ENCODE results near the gene TUT1.
"Not testable (repeated sequence)": the region's sequence is repeated elsewhere in the genome, so short reads cannot be mapped to it uniquely, and the experiment has no call there.

Gene TUT1

DNA sequence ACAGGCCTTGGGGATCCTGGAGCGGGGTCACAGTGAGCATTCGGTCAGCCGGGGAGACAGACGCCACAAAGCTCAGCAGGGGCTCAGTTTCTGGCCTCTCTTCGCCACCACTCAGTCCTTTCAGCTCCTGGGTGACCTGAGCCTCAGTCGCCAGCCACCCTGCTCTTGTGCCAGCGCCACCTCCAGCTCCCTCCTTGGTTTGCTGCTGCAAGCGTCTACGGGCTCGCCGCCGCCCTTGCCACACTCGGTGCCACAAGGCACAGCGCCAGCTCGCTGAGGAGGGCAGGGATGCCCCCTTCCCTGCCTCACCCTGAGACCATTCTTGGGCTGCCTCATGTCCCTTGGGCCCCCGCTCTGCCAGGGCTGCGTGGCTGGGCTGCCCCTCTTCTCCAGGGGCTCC, 16.2 kb downstream of the TUT1 start:
- DNase-seq: no peak

DNA sequence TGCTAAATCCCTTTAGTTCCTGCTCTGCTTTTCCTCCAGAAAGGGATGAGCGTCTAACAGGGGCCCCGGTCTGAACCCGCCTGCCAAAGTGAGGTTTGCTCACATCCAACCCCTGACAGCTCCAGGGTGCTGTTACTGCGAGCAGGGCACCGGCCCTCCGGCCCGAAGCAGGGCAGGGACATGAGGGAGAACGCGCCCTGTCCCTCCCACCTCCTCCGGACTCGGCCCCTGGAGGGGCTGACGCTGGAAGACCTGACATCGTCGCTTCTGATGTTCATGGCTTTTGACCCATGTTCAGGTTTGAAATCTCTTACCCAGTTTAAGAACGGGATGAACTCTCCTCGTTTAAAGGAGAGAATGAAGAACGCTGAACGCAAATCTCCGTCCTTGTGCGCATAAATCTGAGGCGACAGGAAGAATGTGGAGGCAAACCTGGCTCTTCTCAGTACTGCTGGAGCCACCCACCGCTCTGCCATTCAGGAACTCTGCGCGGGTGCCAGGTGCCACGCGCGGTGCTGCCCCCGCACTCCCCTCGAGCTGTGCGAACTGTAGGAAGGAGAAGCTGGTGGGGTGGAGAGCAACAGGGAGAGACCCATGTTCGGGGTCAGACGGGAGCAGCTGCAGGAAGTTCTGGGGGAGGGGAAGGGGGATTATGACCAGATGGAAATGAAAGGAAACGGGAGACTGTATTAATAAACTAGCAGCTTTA, 16.8 kb downstream of the TUT1 start:
- DNase-seq: no peak

DNA sequence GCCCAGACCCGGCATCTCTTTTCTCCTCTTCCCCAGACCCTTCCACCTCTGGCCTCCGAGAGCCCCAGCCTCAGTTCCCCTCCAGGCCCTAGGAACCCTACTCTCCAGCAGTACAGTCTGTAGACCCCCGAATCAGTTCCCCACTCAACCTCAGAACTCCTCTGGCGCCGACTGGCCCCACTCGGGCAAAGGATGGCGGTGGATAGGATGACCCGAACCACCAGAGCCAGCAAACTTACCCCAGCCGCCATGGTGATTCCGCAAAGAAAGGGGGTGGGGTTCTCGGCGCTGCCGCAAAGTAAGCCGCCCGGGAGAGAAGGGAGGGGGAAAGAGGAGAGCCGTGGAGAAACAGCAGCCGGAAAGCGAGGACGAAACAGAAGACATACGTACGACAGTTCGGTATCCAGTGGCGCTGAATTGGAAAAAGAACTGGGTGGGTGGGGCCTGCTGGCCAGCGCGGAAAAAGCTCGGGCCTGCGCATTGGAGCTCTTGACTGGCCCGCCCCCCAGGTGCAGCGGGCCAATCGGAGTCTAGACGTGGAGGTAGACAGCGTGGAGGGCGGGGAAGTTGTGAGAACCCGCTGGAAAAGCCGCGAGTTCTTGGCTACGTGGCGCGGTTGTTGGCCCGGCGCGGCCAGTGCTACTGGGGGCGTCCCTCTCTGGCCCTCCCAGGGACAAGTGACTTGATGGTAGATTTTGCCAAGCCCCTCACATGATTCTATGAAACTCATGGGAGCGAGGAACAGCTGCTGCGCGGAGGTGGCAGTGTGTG, 17.5 kb downstream of the TUT1 start, which contains the start of gene EEF1G:
TSS of gene EEF1G (minus strand) at position 300 of the 771 bp plus-strand sequence. CDS start at position 251, 49 bp downstream.
- peak; percentile 98 for DNase-seq

DNA sequence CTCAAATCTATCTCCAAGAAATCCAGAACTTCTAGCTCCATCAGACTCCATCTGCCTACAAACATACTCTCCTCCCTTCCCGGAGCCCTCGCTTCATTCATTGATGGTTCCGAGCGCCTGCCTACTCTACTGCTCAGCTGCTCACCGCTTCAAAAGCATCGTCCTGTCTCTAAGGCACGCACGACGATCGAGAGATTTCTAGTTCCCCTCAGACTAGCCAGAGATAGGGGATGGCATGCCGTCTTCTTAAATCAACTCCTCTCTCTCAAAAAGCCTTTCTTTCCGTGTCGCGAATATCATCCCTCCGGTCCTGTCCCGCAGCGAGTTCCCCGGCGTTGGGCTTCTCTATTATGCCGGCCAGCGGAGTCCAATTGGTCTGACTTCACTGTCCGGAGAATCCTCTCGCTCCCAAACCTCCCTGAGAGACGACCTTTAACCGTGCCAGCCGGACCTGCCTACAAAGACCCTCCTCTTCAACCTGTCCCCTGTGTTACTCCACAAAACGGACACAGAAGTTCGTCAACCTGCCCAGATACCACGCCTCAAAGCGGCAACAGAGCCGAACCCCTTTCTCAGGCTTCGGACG, 18.2 kb downstream of the TUT1 start:
- peak; percentile 23 for DNase-seq

DNA sequence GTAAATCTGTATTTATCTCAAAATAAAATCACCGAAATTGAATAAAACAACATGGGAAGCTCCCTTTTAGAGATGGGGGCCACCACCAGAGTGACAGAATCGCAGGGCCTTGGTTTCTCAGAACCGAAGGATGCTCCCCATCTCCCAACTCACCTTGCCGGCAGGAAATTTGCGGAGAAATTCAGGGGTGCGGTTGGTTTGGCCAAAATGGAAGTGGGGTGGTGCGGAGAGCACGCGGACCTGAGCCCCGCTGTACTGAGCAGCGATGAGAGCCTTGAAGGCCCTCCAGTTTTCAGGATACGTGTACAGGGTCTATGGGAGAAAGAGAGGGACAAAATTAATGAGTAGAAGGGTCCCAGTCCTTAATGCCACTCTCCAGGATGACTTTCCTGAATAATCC, 18.9 kb downstream of the TUT1 start:
- DNase-seq: no peak

DNA sequence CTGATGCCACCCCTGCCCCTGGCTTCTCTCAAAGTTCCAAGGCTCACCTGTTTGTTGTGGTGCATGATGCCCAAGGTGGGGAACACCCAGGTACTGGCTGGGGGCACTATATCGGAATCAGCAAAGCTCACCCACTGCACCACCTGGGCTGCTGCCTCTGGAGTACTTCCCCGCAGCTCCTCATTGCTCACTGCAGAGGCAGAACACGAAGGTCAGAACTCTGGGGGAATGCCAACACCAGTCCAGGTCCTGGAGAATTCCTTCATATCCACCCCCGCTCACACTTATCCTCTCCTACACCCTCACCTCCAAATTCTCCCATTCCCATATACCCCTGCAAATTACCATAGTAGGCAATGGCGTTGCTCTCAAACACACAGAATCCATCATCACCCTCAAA, 19.8 kb downstream of the TUT1 start:
- not testable (repeated sequence) for DNase-seq

DNA sequence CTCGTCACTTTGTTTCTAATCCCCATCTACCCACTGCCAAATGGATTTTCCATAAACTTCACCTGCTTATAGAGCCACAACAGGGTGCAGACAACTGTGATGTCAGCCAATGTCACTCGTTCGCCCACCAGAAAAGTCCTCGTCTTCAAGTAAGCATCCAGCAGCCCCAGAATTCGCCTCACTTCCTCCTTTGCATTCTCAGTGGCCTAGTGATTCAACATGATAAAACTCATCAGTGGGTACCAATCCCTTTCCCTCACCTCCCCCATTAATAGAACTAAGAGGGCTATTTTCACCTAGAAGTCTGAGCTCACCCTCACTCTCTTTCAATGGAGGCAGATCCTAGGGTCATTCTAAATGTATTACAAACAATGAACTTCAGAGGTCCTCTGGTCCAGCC, 20.4 kb downstream of the TUT1 start:
- not testable (repeated sequence) for DNase-seq

DNA sequence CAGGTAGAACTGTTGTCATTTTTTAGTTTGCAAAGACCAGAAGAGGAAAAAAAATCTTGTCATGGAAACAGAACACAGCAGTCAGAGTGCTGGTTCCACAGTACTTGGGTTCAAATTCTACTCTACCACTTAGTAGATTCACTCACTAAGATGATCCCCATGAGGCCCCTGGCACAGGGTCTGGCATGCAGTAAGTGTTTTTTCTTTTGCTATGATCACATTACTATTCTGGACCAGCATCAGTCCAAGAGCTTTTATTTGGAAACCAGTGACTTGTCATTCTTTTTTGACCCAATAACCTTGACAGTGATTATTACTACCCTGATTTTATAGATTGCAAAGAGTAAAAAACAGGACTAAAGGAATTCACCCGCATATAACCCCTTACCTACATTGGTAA, 21.7 kb downstream of the TUT1 start:
- DNase-seq: no peak

DNA sequence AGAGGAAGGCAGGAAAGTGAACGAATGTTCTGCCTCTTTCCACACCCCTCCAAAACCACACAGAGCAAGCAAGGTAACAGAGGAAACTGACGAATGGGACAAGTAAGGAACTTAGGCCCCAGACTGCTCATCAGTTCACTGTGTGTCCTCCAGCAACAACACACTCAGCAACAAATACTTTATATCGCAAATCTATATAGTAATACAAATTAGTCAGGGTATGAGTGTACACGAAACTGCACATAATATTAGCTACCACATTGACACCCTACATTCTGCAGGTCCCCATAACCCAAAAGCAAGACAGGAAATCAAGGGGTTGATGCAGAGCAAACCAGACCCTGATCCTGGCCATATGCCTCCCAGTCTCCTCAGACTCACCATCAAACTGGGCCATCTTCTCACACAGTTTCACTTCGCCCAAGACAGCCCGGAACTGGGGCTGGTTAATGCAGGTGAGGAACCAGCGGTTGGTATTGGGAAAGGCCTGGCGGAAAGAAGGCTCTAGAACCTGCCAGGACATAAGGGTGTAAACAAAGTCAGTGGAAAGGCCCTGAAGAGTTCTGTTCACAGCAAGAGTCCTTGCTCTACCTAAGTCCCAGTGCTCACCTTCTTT, 24.2 kb downstream of the TUT1 start:
- DNase-seq: no peak

DNA sequence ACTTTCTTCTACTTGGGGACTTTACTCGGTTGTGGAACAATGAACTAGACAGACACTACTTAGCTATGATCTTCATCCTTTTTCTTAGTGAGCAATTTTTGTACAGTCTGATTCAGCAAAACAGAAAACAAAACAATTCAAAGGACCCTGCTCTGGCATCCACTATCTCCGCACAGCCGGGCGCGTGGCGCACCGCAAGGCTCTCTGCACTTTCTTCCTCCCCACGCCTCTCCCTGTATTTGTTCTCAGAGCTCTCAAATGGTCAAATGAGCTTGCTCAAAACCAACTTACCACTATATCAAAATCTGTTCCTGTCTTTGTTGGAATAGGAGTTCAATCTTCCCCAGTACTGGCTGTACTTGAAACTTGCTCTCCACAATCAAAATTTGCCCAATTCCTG, 25.1 kb downstream of the TUT1 start:
- DNase-seq: no peak

DNA sequence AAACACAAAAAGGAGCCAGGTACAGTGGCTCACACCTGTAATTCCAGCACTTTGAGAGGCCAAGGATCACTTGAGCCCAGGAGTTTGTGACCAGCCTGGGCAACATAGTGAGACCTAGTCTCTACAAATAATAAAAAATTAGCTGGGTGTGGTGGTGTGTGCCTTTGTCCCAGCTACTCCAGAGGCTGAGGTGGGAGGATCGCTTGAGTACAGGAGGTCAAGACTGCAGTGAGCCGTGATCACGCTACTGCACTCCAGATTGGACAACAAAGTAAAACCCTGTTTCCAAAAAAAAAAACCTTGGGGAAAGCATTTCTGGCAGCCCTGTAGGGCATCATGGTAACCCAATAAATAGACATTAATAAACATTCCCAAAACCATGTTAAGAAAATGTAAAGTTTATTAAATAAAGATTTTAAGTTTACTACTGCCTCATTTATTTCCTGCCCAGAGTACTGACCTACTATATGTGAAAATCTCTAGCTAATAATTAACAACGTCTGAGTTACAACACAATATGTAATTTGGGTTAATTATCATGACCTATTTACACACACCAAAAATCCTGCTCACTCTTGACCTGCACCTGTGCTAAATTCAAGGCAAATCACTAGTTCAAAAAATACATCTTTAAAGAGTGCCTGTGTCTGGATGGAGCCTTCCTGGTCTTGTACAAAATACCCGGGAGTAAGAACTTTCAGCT, 26.1 kb downstream of the TUT1 start:
- no peak for DNase-seq

DNA sequence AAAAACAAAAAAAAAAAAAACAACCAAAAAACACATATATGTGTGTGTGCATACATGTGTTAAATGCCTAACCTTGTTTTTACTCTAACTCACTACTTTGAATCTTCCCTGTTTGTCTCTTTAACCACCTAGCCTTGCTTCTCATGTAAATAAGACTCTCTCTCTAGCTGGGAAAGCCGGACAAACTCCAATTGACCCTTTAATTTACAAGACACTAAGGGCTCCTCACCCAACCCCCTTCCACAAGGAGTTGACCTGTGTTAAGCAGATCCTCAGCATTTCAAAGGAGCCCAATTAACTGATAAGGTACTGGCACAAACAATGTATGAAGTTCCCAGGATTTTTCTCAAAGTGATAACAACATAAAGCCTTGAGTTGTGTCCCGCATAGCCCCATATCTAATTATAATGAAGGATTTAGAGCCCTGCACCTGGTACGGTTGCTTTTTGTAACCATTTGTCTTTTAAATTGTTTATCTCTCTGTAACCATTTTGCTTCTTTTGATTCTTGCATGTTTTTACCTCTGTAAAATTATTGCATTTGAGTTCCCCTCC, 29.6 kb downstream of the TUT1 start:
- not testable (repeated sequence) for DNase-seq

DNA sequence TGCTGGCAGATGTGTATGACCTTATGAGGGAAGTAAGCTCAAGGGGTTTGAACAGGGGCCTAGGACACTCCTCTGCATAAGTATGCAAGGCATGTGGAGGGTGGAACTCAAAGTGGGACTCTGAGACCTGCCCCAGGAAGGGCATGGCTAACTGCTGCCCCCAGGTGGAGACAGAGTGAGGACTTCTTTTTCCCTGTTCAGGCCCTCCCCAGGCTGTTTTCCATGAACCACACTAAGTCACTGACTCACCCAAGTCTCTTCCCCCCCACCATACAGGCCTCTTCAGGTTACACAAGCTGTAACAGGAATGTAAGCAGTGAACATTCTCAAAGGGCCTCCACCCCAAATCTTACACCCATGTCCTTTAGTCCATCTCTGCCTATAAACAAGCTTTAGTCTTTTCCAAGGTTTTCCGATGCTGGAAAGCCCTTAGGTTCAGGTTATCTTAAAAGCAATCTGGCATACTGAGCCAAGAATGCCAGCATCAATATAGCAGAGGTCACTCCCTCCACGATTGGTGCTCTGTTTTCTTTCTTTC, 30.7 kb downstream of the TUT1 start:
- peak; percentile 74 for DNase-seq

DNA sequence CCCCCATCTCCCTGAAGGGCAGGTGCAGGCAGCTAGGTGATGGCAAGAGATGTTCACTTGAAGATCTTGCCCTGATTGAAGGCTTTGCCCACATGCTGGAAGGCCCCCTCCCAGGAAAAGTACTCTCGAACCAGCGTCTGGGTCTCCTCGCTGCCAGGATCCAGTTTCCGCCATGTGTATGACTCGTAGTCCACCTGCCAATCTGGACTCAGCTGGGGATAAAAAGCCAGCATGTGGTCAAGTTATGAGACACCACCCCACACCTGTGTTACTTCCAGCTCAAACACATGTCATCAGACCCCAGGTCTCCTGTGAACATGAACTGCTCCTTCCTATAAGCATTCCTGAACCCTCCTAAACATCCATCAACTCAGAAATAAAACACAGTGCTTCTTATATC, 31.7 kb downstream of the TUT1 start:
- not testable (repeated sequence) for DNase-seq

DNA sequence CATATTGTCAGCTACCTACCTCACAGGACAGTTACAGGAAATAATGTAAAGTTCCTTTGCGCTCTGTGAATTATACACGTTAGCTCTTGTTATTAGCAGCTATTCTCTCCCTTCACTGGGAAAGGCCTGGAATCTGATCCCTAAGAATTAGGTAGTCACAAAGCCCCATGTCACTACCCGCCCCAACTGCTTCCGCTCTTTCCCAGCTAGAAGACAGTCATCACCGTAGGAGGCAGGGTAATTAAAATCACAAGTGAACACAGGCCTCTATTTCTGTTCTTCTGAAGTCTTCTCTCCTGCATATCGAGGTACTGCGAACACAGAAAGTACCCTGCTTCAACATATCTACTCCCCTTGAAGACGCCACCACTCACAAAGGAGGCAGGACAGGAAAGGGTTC, 32.1 kb downstream of the TUT1 start:
- DNase-seq: no peak

DNA sequence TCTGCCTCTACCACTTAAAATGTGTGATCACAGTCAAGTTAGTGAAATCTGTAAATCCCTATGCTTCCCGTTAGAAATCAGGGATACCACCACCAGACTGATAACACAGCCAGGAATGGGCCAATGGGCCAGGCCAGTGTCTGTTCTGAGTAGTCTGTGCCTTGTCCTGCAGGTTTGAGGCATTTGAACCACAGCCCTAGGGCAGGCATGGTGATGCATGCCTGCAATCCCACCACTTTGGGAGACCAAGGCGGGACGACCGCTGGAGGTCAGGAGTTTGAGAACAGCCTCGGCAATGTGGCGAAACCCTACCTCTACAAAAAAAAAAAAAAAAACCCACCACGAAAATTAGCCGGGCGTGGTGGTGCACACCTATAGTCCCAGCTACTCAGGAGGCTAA, 32.7 kb downstream of the TUT1 start:
- no peak for DNase-seq

DNA sequence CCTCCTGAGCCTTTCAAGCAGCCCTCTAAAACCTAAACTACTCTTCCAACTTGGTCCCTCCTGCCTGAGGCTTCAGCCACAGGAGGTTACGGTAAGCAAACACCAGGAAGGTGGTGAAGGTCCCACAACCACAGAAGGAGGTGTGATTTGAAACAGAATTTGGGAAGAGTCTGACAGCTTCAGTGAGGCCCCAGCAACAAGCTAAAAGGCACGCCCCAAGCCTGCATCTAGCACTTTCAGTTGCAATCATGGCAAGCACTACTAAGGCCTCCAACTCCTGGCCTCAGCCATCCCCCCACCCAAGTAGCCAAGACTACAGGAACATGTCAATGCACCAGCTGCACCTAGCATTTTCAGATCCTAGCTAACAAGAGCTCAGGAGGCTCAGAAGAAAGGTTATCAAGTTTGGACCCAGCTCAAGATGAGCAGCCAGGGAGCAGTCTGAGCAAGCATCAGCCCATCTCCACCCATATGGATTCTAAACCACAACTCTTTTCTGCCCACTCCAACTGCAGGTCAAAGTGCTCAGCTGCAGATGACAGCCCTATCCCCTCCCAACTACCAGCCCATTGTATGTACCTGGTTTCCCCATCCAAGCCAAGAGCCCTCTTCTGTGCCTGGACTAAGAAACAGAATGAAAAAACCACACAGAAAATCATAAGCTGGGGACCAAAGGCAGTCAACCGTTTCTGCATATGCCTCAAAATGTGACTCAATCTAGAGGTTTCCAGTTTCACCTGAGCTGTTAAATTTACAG, 34.3 kb downstream of the TUT1 start:
- peak; percentile 41 for DNase-seq

DNA sequence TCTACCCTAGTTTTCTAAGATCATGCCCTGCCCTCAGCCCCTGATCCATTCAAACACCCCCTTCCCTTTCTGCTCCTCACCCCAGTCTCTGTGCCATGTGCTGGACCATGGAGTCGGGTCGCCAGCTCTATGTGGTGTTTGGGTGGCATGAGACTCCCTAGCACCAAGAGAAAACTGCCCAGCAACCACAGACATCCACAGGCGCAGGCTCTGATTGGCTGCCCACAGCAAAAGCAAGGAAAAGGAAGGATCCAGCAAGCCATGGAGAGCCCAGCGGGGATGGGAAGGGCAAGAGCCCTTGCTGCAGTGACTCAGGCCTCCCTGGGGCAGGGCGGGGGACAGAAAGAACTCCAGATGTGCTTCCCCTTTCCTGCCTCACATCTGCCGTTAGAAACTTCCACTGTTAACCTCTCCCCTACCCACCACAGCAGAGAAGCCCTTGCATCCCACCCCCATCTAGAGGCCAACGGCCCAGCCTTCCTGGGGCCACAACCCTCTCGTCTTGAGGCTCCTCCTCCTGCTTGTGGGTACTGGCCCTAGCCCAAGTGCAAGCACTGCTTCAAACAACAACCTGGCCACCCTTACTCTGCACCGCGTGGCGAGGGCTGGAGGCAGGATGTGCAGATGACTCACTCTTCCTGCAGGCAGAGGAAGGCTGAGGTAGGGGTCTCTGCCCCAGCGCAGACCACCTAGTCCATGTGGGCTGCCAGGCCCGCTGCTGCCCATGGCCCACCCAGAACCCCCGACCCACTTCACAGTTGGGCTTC, 35.0 kb downstream of the TUT1 start:
- peak; percentile 75 for DNase-seq

DNA sequence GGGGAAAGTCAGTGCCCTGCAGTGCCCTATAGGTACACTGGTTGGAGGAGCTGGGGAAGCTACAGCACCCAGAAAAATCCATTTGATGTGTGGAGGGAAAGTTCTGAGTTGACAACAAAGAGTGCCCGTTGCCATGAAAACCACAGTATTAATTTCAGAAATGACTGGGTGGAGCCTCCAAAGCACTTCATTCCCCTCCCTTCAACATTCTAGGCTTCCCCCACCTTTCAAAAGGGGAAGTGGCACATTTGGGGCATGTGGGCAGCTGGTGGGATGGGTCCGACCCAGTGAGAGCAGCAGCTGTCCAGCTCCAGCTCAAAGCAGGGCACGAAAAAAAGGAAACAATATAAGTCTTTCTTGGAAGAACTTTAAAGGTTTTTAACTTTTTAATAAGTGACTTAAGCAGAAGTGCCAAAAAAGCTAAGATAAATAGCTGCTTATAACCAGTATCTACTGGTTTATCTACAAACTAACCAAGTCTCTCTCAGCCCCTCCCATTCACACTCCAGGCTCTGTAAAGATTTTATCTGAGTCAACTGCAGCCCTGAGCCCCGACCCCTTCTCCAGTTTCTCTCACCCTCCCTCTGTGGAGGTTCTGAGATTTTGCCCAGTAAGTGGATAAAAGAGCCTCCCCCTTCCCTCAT, 35.7 kb downstream of the TUT1 start:
- peak; percentile 53 for DNase-seq
